SK-N-DZ (cell line): Measurements from ENCODE around the gene CPT2. TPM values are rescaled to one million over a fixed set of nuclear protein-coding genes. Genes with fewer than 3 reads are reported as not detected.

Experiments used
- DNase-seq: peaks from one replicate; pipeline ENCODE4 v3.0.0-alpha.2; 2015; ENCODE audit warnings: low spot score
- polyA plus RNA-seq, 2 experiments: library from polyadenylated mRNA; depleted of rRNA; stranded (reverse); fragments of >200 nt; gene quantifications; 2 replicates each; pipeline ENCODE4 v1.2.3, GENCODE V29; 2014

Gene CPT2
- polyA plus RNA-seq (2014; cell fraction: cytosol; rRNA removed): 33.1 and 35.5 TPM in 2 replicates
- polyA plus RNA-seq (2014; cell fraction: nucleus; rRNA removed): 11.1 and 11.5 TPM in 2 replicates

GRCh38 chr1:53196485-53197290 lies at the start of gene CPT2:
Gene CPT2, plus strand, starts transcription at chr1:53196824. Its CDS starts 120 bp downstream, at chr1:53196944.
- peak; percentile 89 for DNase-seq

DNA sequence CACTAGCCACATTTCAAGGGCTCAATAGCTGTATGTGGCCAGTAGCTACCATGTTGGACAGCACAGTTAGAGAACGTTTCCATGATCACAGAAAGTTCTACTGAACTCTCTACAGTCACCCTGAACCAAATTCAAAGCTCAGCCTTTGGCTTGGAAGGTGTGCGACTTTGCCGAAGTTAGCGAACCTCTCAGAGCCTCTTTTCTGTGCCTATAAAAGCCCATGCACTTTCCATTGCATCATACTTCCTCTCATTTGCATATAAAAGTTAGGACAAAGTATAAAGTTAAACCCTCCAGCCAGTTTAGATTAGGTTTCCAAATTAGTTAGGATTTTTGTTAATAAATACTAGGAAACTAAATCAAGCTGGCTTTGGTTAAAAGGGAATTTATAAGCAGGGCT lies 49.5 kb upstream of the CPT2 start:
- no peak for DNase-seq

DNA sequence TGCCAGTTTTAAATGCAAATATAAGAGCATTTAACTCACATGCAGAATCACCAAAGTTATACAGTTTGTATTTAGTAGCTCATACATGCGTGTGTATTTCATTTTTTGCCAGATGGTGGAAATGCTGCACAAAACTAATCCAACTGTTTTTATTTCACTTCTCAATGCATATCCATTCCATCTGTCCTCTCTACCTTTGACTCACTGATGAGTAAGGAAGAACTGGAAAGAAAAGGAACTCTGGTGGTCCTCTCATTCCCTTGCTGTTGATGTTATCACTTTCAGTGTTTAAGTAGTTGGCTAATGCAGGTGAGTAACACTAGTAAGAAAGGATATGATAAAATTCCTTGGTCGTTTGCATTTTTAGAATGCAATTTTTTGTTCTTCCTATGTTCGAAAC lies 48.5 kb upstream of the CPT2 start:
- DNase-seq: no peak

DNA sequence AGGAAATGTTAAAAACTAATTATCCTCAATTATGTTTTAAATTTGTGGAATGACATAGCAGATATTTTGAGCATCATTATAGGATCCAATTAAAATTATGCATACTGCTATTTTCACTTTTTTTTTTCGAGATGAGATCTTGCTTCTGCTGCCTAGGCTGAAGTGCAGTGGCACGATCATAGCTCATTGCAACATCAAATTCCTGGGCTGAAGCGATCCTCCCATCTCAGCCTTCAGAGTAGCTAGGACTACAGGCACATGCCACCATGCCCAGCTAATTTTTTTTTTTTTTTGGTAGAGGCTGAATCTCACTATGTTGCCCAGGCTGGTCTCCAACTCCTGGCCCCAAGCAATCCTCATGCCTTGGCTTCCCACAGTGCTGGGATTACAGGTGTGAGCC lies 42.9 kb upstream of the CPT2 start:
- no peak for DNase-seq

GRCh38 chr1:53154859-53155438 lies 41.7 kb upstream of the CPT2 start:
- no peak for DNase-seq

- no peak for DNase-seq
These were observed 41.1 kb upstream of the CPT2 start for GRCh38 chr1:53155534-53155933.

- DNase-seq: no peak
These were observed 40.7 kb upstream of the CPT2 start for GRCh38 chr1:53155945-53156344.

GRCh38 chr1:53156783-53157182 lies 39.8 kb upstream of the CPT2 start:
- no peak for DNase-seq

DNA sequence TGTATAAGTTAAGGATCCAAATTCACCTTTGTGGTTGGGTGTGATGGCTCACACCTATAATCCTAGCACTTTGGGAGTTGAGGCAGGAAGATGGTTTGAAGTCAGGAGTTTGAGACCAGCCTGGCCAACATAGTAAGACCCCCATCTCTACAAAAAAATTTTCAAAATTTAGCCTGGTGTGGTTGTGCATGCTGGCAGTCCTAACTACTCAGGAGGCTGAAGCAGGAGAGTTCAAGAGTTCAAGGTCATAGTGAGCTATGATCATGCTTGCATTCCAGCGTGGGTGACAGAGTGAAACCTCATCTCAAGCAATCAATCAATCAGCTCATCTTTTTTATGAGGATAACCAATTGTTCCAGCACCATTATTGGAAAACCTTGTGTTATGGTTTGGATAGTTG lies 37.7 kb upstream of the CPT2 start:
- DNase-seq: no peak

- DNase-seq: no peak
These were observed 35.7 kb upstream of the CPT2 start for GRCh38 chr1:53160924-53161378.

GRCh38 chr1:53162621-53163020 lies 34.0 kb upstream of the CPT2 start:
- no peak for DNase-seq

- DNase-seq: no peak
These were observed 33.3 kb upstream of the CPT2 start for GRCh38 chr1:53163291-53163768.

DNA sequence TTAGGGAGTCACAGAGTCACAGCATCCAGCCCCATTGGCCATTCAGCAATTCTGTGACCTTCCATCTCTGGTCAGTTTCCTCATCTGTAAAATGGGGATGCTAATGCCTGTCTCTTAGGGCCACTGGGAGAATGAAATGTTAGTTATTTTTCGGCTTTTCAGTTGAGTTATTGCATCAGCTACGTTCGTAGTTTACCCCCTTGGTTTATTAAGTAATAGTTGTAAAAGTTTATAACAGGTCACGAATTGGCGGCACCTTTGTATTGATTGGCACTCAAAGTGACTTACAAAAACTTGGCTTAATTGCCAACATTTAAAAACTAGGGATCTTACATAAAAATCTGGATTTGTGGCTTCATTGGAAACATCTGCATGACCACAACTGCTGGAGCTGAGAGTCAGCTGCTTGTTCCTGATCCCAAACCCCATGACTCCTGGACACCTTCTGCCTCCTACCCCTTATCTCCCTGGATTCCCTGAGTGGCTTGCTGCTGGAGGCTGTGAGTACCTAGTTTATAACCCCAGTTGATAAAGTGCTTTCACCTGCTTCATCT lies 31.1 kb upstream of the CPT2 start:
- no peak for DNase-seq

- DNase-seq: no peak
These were observed 30.3 kb upstream of the CPT2 start for GRCh38 chr1:53166366-53166765.

DNA sequence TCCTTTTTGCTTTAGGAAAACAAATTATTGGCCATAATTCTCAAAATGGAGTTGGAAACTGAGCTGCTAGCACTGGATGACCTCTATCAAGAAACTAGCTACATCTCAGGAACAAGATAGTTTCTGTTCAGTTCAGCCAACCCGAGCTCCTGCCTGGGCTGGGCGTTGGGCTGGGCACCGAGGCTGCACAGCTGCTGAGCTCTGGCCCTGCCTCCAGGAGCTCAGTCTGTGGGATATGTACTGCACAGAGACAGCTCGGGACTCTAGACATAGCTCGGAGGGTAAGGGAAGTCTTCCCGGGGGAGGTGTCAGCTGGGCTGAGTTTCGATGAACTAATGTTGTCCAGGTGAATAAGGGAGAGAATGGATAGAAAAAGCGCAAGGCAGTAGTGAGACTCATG lies 29.7 kb upstream of the CPT2 start:
- no peak for DNase-seq

GRCh38 chr1:53172426-53173128 lies 24.0 kb upstream of the CPT2 start:
- peak; percentile 60 for DNase-seq

- DNase-seq: no peak
These were observed 21.4 kb upstream of the CPT2 start for GRCh38 chr1:53174971-53175913.

DNA sequence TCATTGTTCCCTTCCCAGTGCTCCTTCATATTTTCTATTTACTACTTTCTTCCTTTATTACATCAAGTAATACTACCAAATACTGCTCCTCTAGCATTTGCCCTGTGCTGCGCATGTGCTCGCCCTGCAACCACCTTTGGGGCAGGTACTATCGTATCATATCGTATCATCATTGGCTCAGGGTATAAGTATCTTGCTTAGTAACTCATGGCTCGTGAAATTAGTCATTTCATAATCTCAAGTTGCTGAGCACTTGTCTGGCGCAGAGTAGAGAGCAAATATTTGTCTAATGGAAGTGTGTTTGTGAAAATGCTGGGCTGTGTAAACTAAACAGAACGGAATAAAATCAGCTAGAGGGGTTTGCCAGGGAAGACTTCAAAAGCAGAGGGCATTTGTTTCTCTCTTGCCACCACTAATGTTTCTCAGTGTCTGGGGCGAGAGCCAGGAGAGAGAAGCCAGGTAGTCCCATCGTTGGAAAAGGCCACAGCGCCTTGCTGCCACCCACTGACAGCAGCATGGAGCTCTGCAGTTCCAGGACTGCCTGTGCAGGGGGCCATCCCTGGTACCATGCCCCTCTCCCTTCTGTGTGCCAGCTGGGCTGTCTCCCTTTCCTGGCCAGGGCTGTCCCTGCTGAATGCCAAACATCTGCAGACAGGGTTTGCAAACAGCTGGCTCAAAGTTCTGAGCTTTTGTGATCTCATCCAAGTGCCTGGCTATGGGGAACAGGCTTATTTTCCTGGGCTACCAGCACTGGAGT lies 20.0 kb upstream of the CPT2 start:
- DNase-seq: no peak

- DNase-seq: no peak
These were observed 16.4 kb upstream of the CPT2 start for GRCh38 chr1:53180226-53180625.

DNA sequence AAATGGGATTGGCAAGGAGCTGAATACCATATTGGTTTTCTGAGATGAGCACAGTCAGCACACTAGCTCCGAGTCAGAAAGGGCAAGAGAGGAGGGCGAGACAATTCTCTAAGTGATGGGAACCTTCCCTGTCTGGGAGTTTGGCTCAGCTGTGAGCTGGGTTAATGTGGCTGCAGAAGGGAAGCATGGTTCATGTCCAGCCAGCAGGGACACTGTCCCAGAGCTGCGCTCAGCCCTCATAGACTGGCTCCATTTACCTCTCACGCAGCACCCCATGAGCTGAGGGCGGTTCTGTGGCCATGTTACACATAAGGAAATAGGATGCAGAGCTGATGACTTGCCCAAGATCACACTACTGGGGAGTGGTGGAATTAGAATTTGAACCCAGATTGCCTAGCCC lies 15.7 kb upstream of the CPT2 start:
- no peak for DNase-seq
